ENCODE data around the gene ATP6V0E2.

ATP6V0E2 gene

GRCh38 chr7:149838224-149838991, 35.4 kb upstream of the ATP6V0E2 start, which contains the start of gene ZNF862:
Gene ZNF862 (plus strand): TSS chr7:149838375. CDS start chr7:149838612, 237 bp downstream.
- peak; percentile 97 for DNase-seq (ENCODE audit: low spot score)

DNA sequence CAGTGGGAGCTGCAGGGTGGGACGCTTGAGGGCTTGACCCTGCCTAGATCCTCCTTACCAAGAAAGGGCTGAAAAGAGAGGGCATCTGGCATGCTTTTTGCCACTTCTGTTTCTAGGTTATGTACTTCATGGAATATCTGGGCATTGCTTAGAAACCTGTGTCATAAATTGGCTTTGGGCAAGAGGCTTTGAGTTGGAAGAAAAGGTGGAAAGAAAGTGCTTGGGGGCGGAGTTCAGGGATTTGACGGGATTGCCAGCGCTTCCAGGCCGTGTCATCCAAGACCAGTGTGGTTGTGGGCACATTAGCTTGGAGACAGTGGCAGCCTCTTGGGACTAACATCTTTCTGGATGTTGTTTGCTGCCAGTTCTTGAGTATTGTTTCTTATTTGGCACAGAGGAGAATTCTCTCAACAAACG, 34.8 kb upstream of the ATP6V0E2 start:
- no peak for DNase-seq (ENCODE audit: low spot score)

DNA sequence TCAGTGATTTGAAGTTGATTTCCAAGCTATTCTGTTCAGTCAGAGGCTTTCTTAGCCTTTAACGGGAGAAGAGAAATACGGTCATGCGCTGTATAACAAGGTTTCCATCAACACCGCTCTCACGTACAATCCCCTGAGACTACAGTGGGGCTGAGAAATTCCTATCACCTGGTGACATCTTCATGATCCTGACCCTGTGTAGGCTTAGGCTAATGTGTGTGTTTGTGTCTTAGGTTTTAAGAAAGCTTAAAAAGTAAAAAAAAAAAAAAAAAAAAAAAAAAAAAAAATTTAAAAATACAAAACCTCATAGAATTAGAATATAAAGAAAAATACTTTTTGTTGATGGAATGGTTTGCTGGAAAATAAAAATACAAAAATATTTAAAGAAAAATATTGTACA, 33.8 kb upstream of the ATP6V0E2 start:
- no peak for DNase-seq (ENCODE audit: low spot score)

DNA sequence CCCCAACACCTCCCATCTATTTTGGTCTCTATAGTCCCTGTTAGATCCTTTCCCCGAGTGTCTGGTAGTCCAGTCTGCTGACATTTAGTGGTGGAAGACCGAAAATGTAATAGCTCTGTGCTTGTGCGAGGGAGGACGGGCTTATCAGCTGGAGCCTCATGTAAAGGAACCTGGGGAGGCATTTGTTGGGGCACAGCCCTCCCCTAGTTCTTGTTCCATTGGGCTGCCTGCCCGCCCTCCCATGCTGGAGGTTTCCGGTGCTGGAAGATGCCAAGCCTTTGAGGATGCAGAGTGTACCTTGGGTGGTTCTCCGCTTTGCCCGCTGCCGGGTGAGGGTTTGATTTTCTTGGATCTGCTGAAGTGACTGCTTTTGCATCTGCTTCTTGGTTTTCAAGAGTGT, 30.2 kb upstream of the ATP6V0E2 start:
- DNase-seq (ENCODE audit: low spot score), result no peak

DNA sequence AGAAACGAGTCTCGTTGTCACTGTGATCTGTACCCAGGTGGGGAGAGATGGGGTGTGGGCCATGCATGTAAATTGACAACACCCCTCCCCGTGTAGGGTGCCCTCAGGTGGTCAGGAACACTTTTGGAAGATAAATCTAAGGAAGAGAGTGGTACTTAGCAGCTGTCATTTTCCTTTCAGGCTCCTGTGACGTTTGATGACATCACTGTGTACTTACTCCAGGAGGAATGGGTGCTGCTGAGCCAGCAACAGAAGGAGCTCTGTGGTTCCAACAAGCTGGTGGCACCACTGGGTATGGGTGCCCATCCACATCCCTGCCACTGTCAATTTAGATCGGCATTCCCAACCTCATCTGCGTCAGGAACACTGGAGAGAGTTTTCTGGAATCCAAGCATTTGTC, 29.3 kb upstream of the ATP6V0E2 start:
- DNase-seq (ENCODE audit: low spot score), result no peak

- DNase-seq (ENCODE audit: low spot score), result no peak
Measured at GRCh38 chr7:149845257-149845980, 28.4 kb upstream of the ATP6V0E2 start.

DNA sequence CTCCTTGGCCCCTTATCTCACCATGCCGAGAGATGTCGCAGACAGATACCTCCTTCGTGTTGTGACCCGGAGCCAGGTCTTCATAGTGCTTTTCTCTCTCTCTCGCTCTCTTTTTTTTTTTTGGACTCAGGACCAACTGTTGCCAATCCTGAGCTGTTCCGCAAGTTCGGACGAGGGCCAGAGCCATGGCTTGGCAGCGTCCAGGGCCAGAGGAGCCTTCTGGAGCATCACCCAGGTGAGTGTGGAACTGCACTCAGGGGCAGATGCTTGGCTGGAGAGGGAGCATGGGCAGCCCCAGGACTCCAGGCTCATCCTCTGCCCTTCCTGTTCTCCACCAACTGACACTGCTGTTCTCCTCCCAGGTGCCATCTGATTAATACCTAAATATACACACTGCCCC, 27.7 kb upstream of the ATP6V0E2 start:
- DNase-seq (ENCODE audit: low spot score), result no peak

DNA sequence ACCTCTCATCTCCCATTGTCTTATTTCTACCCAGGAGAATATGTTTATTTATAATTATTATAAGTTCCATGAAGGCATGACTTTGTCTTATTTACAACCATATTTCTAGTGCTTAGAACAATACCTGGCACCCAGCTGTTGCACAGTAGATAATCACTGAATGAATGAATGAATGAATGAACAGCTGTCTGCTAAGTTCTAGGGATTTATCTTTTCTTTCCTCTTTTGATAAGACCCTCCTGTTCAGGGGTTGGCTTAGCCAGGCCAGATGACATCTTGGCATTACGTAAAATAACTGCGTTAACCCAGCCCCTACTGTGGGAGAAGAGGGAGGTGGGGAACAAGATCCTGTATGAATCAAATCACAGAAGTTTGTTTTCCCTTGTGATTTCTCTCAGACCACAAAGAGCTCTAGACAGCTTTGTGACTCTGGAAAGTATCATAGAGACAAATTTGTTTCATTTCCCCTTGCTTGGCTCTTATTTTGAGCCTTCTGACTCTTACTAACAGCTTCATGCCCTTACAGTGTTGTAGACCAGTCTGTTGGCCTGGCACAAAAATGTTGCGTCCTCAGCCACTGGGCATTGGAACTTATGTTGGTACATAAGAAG, 27.2 kb upstream of the ATP6V0E2 start:
- DNase-seq (ENCODE audit: low spot score), result no peak

DNA sequence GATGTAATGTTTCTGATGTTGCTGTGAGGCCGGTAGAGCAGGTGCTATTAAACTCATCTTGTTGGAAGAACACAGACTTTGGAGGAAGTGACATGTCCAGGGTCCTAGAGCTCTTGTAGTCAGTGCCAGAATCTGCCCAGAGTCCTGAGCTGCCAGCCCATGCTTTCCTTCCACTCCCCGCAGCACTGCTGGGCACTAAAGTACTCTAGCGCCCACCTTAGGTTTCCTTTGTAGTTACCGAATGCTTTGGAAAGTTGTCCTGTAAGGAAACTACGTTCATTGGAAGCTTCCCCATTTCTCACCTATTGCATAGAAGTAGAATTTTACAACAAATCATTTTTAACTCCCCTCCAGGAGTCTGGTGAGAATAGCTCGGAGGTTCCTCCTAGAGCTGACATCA, 24.6 kb upstream of the ATP6V0E2 start:
- DNase-seq (ENCODE audit: low spot score), result no peak

DNA sequence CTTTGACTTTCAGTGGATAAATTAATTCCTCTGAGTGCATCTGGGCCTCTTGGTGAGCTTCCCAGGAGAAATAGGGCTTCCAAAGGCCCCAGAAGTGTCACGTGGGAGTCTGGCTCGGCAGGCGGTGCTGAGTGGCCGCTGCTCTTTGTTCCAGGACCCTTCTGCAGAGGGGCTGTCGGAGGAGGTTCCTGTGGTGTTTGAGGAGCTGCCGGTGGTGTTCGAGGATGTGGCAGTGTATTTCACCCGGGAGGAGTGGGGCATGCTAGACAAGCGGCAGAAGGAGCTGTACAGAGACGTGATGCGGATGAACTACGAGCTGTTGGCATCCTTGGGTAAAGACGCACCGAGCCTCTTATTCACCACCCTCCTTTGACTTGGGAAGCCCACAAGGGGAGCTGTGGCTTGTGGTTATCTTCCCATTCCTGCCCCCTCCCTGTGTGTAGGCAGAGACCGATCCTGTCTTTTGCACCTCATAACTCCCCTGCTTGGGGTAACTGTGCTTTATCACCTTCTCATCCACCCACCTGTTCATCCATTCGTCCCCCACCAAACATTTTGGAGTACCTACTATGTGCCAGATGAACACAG, 23.7 kb upstream of the ATP6V0E2 start:
- no peak for DNase-seq (ENCODE audit: low spot score)

GRCh38 chr7:149850716-149851115, 23.1 kb upstream of the ATP6V0E2 start:
- DNase-seq (ENCODE audit: low spot score), result no peak

DNA sequence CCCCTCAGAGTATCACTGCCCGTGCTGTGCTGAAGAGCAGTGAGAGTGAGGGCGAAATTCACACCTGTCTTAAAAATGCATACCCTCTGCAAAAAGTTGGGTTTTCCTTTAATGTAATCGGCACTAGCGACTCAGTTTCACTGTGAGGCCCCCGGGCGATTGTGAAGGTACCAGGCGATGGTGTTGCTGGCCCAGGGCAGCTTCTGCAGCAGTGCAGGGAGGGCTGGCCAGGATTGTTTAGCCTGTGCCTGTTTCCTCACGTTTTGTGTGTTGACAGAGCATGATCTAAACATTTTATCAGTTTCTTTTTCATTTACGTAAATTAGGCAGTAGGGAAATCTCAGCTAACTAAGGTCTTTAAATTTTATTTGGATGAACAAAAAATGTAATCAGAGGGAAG, 22.3 kb upstream of the ATP6V0E2 start:
- no peak for DNase-seq (ENCODE audit: low spot score)

DNA sequence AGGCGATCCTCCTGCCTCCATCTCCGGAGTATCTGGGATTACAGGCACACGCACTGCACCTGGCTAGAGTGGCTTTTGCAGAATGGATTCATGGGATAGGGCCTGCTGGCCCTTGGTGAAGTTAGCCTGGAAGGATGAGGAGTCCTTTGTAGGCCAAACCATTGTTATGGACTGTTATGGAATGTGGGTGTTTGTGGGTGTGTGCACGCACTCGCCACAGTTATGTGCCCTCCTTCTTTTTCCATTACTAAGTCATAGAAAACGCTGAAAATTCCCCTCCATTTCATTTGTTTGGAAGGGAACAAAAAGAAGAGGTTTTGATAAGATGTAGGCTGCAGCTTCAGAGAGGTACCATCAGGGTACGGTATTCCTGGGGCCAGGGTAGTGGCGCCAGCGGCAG, 20.6 kb upstream of the ATP6V0E2 start:
- DNase-seq (ENCODE audit: low spot score), result no peak

DNA sequence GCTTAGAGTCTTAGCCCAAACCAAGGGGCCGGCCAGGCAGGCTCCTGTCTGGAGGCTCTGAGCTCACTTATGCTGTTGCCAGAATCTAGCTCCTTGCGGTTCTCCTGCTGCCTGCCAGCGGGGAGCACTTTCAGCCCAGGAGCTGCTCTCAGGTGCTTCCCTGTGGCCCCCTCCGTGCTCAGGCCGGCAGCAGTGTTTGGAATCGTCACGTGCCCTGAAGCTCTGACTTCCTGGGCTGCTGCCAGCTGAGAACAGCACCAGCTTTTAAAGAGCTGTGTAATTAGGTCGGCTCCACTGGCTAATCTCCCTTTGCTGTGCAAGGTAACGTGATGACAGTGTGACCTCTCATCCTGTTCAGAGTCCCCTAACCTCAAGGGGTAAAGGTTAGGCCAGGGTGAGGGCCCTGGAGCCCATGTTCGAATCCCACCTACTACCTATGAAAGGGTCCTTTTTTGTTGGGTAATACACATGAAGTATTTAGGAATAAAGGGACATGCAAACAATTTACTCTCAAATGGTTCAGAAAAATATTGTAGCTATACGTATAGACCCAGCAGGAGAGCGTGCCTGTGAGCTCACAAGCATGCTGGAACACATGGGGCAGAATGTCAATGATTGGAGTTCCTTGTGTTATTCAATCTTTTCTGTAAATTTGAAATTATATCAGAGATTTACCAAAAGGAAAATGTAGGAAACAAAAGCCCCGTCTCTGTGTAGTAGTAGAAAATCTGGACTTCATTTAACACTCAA, 19.0 kb upstream of the ATP6V0E2 start:
- peak; percentile 47 for DNase-seq (ENCODE audit: low spot score)

- DNase-seq (ENCODE audit: low spot score), result no peak
Measured at GRCh38 chr7:149855361-149856305, 18.1 kb upstream of the ATP6V0E2 start.

DNA sequence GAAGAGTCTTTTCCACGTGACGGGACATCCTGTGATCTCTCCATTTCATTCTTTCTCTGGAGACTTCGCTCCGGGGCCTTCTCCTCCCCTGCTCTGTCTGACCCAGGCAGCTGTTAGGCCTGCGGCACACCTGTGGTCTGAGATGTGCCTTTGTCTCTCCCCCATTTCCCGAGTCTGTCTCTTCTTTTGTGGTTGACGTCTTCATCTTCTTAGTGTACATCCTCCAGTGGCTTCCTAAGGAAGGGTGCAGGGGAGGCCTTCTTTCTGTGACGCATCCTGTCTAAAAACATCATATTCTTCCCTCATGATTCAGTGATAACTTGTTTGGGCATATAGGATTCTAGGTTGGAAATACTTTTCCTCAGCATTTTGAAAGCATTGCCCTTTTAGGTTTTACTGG, 17.2 kb upstream of the ATP6V0E2 start:
- DNase-seq (ENCODE audit: low spot score), result no peak

GRCh38 chr7:149859369-149859768, 14.4 kb upstream of the ATP6V0E2 start:
- DNase-seq (ENCODE audit: low spot score), result no peak

DNA sequence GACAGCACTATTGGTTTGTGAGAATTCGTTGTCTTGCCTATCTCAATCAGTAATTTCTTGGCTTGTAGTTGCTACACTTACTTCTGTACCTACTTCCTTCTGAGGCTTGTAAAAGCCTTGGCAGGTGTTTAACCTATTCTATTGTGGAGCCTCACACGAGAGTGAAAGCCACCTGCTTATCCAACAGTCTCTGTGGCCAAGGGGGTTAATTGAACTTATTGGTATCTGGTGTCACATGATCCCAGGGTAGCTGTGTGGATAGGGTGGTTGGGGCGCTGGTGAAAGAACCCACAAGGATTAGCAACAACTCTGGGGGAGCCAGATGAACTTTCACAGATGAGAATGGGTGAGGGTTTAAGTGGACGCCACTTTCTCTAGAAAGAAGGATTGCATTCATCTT, 13.9 kb upstream of the ATP6V0E2 start:
- DNase-seq (ENCODE audit: low spot score), result no peak

DNA sequence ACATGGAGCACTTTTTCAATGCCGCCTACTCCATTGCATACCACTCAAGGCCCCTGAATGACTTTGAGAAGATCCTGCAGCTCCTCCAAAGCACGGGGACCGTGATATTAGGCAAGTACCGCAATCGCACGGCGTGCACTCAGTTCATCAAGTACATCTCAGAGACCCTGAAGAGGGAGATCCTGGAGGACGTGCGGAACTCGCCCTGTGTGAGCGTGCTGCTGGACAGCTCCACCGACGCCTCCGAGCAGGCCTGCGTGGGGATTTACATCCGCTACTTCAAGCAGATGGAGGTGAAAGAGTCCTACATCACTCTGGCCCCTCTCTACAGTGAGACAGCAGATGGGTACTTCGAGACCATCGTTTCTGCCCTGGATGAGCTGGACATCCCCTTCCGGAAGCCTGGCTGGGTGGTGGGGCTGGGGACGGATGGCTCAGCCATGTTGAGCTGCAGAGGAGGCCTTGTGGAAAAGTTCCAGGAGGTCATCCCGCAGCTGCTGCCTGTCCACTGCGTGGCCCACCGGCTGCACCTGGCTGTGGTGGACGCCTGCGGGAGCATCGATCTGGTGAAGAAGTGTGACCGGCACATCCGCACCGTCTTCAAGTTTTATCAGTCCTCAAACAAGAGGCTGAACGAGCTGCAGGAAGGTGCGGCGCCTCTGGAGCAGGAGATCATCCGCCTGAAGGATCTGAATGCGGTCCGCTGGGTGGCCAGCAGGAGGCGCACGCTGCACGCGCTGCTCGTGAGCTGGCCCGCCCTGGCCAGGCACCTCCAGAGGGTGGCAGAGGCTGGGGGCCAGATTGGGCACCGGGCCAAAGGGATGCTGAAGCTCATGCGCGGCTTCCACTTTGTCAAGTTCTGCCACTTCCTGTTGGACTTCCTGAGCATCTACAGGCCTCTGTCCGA, 12.7 kb upstream of the ATP6V0E2 start:
- no peak for DNase-seq (ENCODE audit: low spot score)

- DNase-seq (ENCODE audit: low spot score), result no peak
Measured at GRCh38 chr7:149861728-149862045, 12.1 kb upstream of the ATP6V0E2 start.
